VCaP (cell line): ENCODE results near the gene USH2A.

Experiments
- H3K27ac ChIP-seq: fragments of 450-650 bp; 2 replicates; pipeline ENCODE4 v1.5.1; 2017
- TF ChIP-seq, protein P1 (sequence below): fragments of 450-650 bp; conservative IDR thresholded peaks from 2 replicates; pipeline ENCODE4 v1.5.1; 2017; ENCODE audit warnings: mild to moderate bottlenecking, moderate library complexity

USH2A gene

DNA sequence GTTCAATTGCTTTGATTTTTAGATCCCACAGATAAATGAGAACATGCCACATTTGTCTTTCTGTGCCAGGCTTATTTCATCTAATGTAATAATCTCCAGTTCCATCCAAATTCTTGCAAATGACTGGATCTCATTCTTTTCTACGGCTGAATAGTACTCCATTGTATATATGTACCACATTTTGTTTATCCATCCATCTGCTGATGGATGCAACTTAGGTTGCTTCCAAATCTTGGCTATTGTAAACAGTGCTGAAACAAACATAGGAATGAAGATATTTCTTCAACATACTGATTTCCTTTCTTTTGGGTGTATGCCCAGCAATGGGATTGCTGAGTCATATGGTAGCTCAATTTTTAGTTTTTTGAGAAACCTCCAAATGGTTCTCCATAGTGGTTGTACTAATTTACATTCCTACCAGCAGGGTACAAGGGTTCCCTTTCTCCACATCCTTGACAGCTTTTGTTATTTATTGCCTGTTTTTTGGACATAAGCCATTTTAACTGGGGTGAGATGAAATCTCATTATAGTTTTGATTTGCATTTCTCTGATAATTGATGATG is 511.8 kb downstream of the USH2A start:
- TF ChIP-seq, protein P1, sequence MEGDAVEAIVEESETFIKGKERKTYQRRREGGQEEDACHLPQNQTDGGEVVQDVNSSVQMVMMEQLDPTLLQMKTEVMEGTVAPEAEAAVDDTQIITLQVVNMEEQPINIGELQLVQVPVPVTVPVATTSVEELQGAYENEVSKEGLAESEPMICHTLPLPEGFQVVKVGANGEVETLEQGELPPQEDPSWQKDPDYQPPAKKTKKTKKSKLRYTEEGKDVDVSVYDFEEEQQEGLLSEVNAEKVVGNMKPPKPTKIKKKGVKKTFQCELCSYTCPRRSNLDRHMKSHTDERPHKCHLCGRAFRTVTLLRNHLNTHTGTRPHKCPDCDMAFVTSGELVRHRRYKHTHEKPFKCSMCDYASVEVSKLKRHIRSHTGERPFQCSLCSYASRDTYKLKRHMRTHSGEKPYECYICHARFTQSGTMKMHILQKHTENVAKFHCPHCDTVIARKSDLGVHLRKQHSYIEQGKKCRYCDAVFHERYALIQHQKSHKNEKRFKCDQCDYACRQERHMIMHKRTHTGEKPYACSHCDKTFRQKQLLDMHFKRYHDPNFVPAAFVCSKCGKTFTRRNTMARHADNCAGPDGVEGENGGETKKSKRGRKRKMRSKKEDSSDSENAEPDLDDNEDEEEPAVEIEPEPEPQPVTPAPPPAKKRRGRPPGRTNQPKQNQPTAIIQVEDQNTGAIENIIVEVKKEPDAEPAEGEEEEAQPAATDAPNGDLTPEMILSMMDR, result no peak

GRCh38 chr1:215905493-215906115 is 517.6 kb downstream of the USH2A start:
- no peak overlapping the region for H3K27ac ChIP-seq
- TF ChIP-seq, protein P1, result no peak

More for the DNA sequence above, 511.8 kb downstream of the USH2A start:
- H3K27ac ChIP-seq, result no peak overlapping the region

GRCh38 chr1:215900684-215901083 is 522.6 kb downstream of the USH2A start:
- TF ChIP-seq, protein P1, result no peak
- no peak overlapping the region for H3K27ac ChIP-seq

DNA sequence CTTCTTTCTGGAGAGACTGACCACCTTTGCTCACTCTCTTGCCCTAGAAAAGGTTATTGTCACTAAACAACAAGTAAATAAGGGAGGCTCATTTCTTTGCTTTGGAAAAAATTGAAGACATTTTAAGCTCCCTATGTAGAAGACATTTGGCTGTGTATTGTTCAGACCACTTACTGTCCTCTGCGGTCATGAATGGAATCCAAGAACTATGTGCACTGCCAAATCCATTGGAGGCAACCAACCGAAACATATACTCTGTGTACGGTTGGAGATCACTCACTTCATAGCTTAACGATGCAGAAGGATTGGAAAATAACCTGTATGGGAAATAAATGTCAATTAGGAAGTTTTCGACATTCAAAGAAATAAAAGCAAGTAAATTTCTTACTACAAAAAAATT is 523.3 kb downstream of the USH2A start:
- no peak overlapping the region for H3K27ac ChIP-seq
- TF ChIP-seq, protein P1, result no peak

DNA sequence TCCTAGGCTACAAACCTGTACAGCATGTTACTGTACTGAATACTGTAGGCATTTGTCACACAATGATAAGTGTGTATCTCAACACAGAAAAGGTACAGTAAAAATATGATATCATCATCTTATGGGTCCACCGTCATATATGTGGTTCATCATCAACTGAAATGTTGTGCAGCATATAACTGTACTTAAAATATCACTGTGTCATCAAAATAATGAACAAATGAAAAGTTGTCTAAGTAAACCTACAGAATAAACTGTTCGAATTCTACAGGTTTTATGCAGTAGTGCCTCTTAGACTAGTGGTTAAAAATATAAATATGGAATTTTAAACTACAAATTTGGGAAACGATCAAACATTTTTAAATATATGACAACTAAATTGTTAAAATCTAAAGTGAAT is 527.4 kb downstream of the USH2A start:
- TF ChIP-seq, protein P1, result no peak
- H3K27ac ChIP-seq, result no peak overlapping the region

- TF ChIP-seq, protein P1, result no peak
These were observed 528.0 kb downstream of the USH2A start for GRCh38 chr1:215895276-215895675.

DNA sequence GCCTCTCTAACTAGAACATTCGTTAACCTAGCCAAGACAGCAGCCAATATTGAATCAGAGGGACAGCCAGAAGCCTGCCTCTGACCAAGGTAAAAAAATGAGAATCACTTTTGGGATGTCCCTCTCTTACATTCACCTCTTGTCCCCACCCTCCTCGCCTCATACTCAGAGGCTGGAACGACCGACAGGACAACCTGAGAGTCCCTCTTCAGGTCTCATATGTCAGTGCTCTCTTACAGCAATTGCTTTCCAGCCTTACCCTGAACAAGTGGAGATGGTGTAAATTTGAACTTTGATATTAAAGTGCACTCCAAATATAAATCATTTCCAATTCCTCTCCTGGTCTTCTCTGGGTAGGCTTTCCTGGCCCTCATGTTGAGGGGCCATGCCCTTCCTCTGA is 528.6 kb downstream of the USH2A start:
- TF ChIP-seq, protein P1, result no peak
- H3K27ac ChIP-seq, result no peak overlapping the region

More at GRCh38 chr1:215895276-215895675, 528.0 kb downstream of the USH2A start:
- no peak overlapping the region for H3K27ac ChIP-seq
